ENCODE data around the gene UBE2E2.

The UBE2E2 gene

DNA sequence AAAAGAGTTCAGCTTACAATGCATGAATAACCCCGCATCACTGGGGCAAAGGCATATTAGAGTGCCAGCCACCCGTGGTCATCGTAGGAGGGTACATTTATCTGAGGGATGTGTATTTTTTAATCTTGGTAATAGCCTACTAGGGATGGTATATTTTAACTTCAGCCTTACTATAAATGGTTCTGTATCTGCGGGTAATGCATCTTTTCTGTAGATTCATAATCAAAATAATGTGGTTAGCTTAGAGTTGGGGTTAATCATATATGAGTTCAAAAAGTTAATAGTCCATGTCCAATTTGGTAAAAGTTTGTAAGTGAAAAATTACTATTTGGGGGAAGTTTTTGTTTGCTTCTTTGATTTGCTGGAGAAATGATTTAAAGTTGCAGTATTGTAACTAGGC, 339.0 kb downstream of the UBE2E2 start:
- ChIA-PET POLR2A (no interaction called here), CTCF (interaction anchor here (1.0 kb wide), 1 partner anchor 21 kb away, joined by 4 read pairs; no protein-coding TSS in a partner anchor)
- Histone ChIP-seq H3K4me1 (ENCODE audit: control insufficient read depth, insufficient read depth, low read length) (peaks cover under 1% of the 10 kb centered on the region; the same call in 1 of the 2 replicates), H3K9me3 (ENCODE audit: control insufficient read depth, insufficient read depth, low read depth, low read length) (no peaks in the 10 kb centered on the region), H3K36me3 (ENCODE audit: control insufficient read depth in 2 of 2, insufficient read depth in 1 of 2, low read length in 2 of 2) (no peaks in the 10 kb centered on the region), H3K27ac (ENCODE audit: extremely low read depth, low read depth, low read length) (no peak overlapping the region), H3K4me3 (ENCODE audit: low read depth, low read length) (no peak overlapping the region)
- TF ChIP-seq ZNF549 (tag by site-specific recombination; IDR thresholded peaks at IDR 0.05), result no peak
- TF ChIP-seq, protein P1, sequence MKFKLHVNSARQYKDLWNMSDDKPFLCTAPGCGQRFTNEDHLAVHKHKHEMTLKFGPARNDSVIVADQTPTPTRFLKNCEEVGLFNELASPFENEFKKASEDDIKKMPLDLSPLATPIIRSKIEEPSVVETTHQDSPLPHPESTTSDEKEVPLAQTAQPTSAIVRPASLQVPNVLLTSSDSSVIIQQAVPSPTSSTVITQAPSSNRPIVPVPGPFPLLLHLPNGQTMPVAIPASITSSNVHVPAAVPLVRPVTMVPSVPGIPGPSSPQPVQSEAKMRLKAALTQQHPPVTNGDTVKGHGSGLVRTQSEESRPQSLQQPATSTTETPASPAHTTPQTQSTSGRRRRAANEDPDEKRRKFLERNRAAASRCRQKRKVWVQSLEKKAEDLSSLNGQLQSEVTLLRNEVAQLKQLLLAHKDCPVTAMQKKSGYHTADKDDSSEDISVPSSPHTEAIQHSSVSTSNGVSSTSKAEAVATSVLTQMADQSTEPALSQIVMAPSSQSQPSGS (tag by site-specific recombination; IDR thresholded peaks at IDR 0.05; ENCODE audit: low read depth), result no peak
- TF ChIP-seq ZNF701 (tag by site-specific recombination; IDR thresholded peaks at IDR 0.05), result no peak
- no peak for TF ChIP-seq ZNF629 (tag by site-specific recombination; IDR thresholded peaks at IDR 0.05)

DNA sequence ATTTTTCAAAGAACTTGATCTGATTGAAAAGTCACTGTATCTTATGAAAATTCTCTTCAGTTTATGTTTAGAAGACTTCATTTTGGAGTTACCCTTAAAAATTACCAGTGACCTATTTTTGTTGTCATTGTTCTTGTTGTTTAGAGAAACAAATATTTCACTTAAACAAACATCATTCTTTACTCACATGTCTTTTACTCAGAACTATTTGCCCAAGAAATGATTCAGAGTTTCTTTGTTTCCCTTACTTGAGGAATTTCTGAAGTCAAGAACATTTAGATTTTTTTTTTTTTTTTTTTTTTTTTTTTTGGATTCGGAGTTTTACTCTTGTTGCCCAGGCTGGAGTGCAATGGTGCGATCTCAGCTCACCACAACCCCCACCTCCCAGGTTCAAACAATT, 343.1 kb downstream of the UBE2E2 start:
- TF ChIP-seq ZNF362 (tag by site-specific recombination; IDR thresholded peaks at IDR 0.05), result 0 out of 2 replicates have a peak, but pooled peaks have one; percentile 48
- no peak for TF ChIP-seq ZNF311 (tag by site-specific recombination; IDR thresholded peaks at IDR 0.05; ENCODE audit: borderline replicate concordance)
- TF ChIP-seq, protein P2, sequence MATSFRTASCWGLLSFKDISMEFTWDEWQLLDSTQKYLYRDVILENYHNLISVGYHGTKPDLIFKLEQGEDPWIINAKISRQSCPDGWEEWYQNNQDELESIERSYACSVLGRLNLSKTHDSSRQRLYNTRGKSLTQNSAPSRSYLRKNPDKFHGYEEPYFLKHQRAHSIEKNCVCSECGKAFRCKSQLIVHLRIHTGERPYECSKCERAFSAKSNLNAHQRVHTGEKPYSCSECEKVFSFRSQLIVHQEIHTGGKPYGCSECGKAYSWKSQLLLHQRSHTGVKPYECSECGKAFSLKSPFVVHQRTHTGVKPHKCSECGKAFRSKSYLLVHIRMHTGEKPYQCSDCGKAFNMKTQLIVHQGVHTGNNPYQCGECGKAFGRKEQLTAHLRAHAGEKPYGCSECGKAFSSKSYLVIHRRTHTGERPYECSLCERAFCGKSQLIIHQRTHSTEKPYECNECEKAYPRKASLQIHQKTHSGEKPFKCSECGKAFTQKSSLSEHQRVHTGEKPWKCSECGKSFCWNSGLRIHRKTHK (tag by site-specific recombination; IDR thresholded peaks at IDR 0.05), result no peak
- TF ChIP-seq ZNF768 (tag by site-specific recombination; IDR thresholded peaks at IDR 0.05), result no peak
- H3K36me3 ChIP-seq (ENCODE audit: control insufficient read depth in 2 of 2, insufficient read depth in 1 of 2, low read length in 2 of 2), result no peaks in the 10 kb centered on the region
- POLR2A ChIA-PET, result no interaction called here

GRCh38 chr3:23547905-23548650, 345.0 kb downstream of the UBE2E2 start:
- H3K4me3 ChIP-seq (ENCODE audit: low read depth, low read length), result no peak overlapping the region
- no peaks in the 10 kb centered on the region for H3K9me3 ChIP-seq (ENCODE audit: control insufficient read depth, insufficient read depth, low read depth, low read length)
- POLR2A ChIA-PET, result no interaction called here
- no peaks in the 10 kb centered on the region for H3K4me1 ChIP-seq (ENCODE audit: control insufficient read depth, insufficient read depth, low read length)
- no peak overlapping the region for H3K27ac ChIP-seq (ENCODE audit: extremely low read depth, low read depth, low read length)
- CTCF ChIA-PET, result interaction anchor here (0.8 kb wide), 1 partner anchor 410 kb away, joined by 3 read pairs; no protein-coding TSS in a partner anchor
- no peaks in the 10 kb centered on the region for H3K36me3 ChIP-seq (ENCODE audit: control insufficient read depth in 2 of 2, insufficient read depth in 1 of 2, low read length in 2 of 2)
- TF ChIP-seq ZNF423 (tag by site-specific recombination; IDR thresholded peaks at IDR 0.05) (no peak), KLF7 (tag by site-specific recombination; IDR thresholded peaks at IDR 0.05; ENCODE audit: borderline replicate concordance) (no peak), ZNF398 (tag by site-specific recombination; IDR thresholded peaks at IDR 0.05) (no peak), FEZF1 (tag by site-specific recombination; IDR thresholded peaks at IDR 0.05) (no peak), ZBTB7A (tag by site-specific recombination; IDR thresholded peaks at IDR 0.05; ENCODE audit: low read depth) (no peak), KLF9 (tag by site-specific recombination; IDR thresholded peaks at IDR 0.05; ENCODE audit: low read depth) (no peak), ZBTB17 (tag by site-specific recombination; IDR thresholded peaks at IDR 0.05) (no peak), ZNF707 (tag by site-specific recombination; IDR thresholded peaks at IDR 0.05) (no peak), ZNF248 (tag by site-specific recombination; IDR thresholded peaks at IDR 0.05) (no peak), GLIS2 (tag by site-specific recombination; IDR thresholded peaks at IDR 0.05) (no peak), ZSCAN23 (tag by site-specific recombination; IDR thresholded peaks at IDR 0.05) (no peak)

More for the DNA sequence above, 343.1 kb downstream of the UBE2E2 start:
- CTCF ChIA-PET, result no interaction called here
- Histone ChIP-seq H3K4me1 (ENCODE audit: control insufficient read depth, insufficient read depth, low read length) (no peaks in the 10 kb centered on the region), H3K9me3 (ENCODE audit: control insufficient read depth, insufficient read depth, low read depth, low read length) (no peaks in the 10 kb centered on the region), H3K27ac (ENCODE audit: extremely low read depth, low read depth, low read length) (no peak overlapping the region), H3K4me3 (ENCODE audit: low read depth, low read length) (no peak overlapping the region)

Measured in HEK293 (cell line).